IPS-18a (cell line): ENCODE measurements around the gene MREG.
"Not testable (repeated sequence)": the region's sequence is repeated elsewhere in the genome, so short reads cannot be mapped to it uniquely, and the experiment has no call there.

Experiments used
- H3K27ac ChIP-seq: one replicate; pipeline ENCODE4 v1.5.1; 2013; ENCODE audit warnings: low read length
- H3K27me3 ChIP-seq: one replicate; pipeline ENCODE4 v1.6.1; 2013; ENCODE audit warnings: mild to moderate bottlenecking, low read length; ENCODE audit not compliant: control insufficient read depth, insufficient read depth
- H3K36me3 ChIP-seq: one replicate; pipeline ENCODE4 v1.6.1; 2013; ENCODE audit warnings: low read depth, low read length; ENCODE audit not compliant: control insufficient read depth
- H3K4me1 ChIP-seq: one replicate; pipeline ENCODE4 v1.6.1; 2013; ENCODE audit warnings: low read depth, low read length; ENCODE audit not compliant: control insufficient read depth
- H3K4me3 ChIP-seq: one replicate; pipeline ENCODE4 v1.5.1; 2013; ENCODE audit warnings: low read length
- H3K9ac ChIP-seq: one replicate; pipeline ENCODE4 v1.6.1; 2013; ENCODE audit warnings: mild to moderate bottlenecking, low read length, moderate library complexity
- H3K9me3 ChIP-seq: one replicate; pipeline ENCODE4 v1.6.1; 2013; ENCODE audit warnings: low read depth, low read length; ENCODE audit not compliant: control insufficient read depth

MREG gene

DNA sequence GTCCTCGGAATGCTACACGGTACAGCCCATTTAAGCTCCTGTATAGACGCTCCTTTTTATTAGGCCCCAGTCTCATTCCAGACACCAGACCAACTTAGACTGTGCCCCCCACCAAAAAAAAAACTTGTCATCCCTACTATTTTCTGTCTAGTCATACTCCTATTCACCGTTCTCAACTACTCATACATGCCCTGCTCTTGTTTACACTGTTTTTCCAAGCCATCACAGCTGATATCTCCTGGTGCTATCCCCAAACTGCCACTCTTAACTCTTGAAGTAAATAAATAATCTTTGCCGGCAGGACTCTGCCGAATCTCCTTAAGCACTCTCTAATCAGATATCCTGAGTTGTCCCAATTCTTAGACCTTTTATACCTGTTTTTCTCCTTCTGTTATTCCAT, 86.4 kb downstream of the MREG start:
- H3K9ac ChIP-seq, H3K4me1 ChIP-seq, H3K9me3 ChIP-seq, H3K27ac ChIP-seq, H3K4me3 ChIP-seq, H3K27me3 ChIP-seq, H3K36me3 ChIP-seq: not testable (repeated sequence)

DNA sequence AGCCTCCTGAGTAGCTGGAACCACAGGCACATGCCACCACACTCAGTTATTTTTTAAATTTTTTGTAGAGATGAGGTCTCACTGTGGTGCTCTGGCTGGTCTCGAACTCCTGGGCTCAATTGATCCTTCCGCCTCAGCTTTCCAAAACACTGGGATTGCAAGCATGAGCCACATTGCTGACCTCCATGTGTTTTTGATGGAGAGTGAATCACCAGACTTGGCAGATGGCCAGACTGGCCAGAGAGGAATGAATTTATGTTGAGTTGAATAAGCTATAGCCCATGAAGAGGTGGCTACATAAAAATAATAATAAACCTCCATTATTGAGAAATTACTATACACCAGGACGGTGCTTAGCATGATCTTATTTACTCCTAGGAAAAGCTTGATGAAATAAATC, 91.5 kb downstream of the MREG start:
- H3K27me3 ChIP-seq: no peaks in the 10 kb centered on the region
- H3K9ac ChIP-seq: no peak overlapping the region
- no peak overlapping the region for H3K4me3 ChIP-seq
- H3K27ac ChIP-seq: no peak overlapping the region
- H3K36me3 ChIP-seq: no peaks in the 10 kb centered on the region
- H3K9me3 ChIP-seq: no peaks in the 10 kb centered on the region
- H3K4me1 ChIP-seq: peaks cover 6% of the 10 kb centered on the region

DNA sequence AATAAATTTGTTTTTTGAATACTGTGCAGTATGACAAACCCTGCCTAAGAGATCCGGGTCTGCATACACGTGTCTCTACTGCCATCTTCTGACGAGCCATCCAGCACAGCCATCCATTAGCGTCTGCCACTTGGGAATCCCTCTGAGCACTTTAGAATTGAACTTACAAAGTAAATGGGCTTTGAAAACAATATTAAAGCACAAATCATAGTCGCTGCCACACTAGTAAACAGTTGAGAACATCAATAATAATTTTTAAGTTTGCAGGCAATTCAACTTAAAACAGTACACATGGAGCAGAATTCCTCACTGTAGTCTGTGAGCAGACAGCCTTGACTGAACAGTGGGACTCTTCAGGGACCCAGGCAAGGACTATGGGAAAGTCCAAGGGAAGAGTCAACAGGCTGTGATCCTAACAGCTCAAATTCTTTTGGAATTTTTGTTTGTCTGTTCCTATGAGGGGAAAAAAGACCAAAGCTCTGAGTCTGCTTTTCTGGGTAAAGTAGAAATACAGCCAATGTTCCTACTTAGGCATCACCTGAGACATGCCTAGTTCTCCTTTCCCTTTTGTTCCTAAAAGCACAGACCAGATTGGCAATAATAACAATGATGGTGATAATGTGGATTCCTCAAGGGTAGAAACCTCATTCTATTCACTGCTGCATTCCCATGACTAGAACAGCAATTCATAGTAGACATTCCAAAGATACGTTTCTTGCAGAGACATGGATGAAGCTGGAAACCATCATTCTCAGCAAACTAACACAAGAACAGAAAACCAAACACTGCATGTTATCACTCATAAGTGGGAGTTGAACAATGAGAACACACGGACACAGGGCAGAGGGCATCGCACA, 92.9 kb downstream of the MREG start:
- H3K36me3 ChIP-seq: no peaks in the 10 kb centered on the region
- H3K9ac ChIP-seq: no peak overlapping the region
- peaks cover 6% of the 10 kb centered on the region for H3K4me1 ChIP-seq
- no peak overlapping the region for H3K27ac ChIP-seq
- no peak overlapping the region for H3K4me3 ChIP-seq
- no peaks in the 10 kb centered on the region for H3K27me3 ChIP-seq
- no peaks in the 10 kb centered on the region for H3K9me3 ChIP-seq

DNA sequence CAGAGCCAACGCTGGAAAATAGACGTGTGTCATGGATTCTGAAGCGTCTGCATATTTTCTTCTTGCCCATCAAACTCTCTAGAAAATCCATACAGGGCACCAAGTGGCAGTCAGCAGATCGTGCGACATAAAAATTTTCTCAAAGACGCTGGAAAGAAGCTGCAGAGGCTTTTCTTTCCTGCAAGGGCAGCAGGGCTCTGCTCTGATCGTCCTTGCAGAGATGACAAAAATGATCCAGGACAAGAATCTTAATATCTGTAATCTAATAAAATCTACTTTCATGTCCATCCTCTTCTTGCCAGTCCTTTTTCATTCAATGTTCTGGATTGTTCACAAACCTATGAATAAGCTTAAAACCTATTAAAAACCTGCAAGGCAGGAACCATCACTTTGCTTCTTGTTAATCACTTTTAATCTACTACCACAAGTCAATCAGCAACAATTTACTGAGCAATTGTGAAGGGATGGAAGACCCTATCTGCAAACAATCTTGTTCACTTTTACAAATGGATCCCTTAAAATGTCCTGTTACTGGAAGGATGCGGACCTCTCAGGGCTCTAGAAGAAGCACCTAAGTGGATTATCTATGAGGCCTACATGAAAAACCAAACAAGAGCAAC, 93.6 kb downstream of the MREG start:
- H3K4me1 ChIP-seq: peaks cover 6% of the 10 kb centered on the region
- no peak overlapping the region for H3K27ac ChIP-seq
- no peaks in the 10 kb centered on the region for H3K27me3 ChIP-seq
- H3K9me3 ChIP-seq: no peaks in the 10 kb centered on the region
- H3K4me3 ChIP-seq: no peak overlapping the region
- H3K9ac ChIP-seq: no peak overlapping the region
- no peaks in the 10 kb centered on the region for H3K36me3 ChIP-seq

DNA sequence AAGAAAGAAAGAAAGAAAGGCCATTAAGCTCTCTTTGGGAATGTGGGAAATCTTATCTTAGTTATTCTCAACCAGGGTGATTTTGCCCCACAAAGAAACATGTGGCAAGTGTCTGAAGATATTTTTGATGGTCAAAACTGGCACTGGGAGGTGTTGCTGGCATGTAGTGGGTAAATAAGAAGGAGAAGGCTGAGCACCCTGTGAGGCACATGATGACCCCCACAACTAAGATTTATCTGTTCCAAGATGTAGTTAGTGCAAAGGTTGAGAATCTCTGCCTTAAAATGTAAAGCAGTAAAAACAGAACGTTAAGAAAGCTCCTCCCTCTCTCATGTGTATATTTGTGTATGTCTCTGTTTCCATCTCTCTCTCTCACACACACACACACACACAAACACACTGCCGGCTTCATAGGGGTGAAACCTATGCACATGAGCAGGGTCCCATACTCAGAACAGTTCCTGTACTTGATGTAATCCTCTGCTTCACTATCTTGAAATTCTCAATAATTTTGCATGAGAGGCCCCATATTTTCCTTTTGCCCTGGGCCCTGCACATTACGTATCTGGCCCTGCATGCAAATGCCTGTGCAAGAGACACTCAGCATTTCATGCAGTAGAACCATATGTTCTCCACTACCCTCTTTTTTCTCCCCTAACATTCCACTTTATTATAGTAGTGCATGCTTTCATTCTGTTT, 94.3 kb downstream of the MREG start:
- Histone ChIP-seq H3K4me3 (no peak overlapping the region), H3K36me3 (no peaks in the 10 kb centered on the region), H3K9ac (no peak overlapping the region), H3K27me3 (no peaks in the 10 kb centered on the region), H3K27ac (no peak overlapping the region), H3K4me1 (peaks cover 6% of the 10 kb centered on the region), H3K9me3 (no peaks in the 10 kb centered on the region)

DNA sequence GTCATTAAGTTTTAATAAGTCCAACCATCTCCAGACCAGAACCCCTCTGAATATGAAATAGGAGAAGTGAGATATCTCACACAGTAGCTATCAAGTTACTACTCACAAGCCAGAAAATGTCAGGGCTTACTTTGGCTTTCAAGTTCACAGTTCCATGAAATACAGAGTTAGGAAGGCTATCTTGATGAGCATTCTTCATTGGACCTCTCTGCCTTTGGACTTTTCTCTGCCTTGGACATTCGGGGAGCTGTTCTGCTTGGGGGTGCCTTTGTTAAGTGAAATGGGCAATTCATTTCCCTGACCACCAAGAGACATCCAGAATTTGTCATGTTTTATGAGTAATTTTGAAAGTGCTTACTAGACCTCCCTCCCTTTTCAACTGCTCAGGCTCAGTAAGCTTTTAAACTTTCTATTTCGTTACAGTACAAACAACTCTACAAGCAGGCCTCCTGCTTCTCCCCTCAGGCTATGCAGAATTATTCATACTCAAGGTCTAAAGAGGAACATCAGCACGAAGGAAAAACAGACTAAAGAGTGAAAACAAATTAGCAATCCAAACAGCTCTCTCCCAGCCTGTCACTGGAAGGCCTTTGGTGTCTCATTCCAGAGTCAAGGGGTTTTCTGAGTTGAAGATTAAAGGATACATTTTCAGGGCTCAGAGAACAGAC, 95.3 kb downstream of the MREG start:
- no peak overlapping the region for H3K9ac ChIP-seq

DNA sequence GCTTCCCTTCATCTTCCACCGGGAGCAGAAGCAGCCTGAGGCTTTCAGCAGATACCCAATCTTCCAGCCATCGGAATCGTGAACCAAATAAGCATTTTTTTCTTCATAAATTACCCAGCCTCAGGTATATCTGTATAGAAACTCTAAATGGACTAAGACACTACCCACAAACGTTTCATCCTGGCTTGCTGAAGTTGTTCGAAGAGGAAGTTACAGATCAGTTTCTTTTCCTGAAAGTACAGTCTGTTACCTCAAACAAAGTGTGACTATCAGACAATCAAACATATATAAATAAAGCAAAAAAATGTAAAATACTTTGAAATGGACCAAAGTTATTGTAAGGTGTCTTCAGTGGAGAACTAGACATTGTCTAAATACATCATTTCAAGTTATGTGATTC, 97.9 kb downstream of the MREG start:
- H3K4me1 ChIP-seq: peaks cover 6% of the 10 kb centered on the region
- H3K4me3 ChIP-seq: no peak overlapping the region
- H3K9ac ChIP-seq: no peak overlapping the region
- H3K36me3 ChIP-seq: no peaks in the 10 kb centered on the region
- no peaks in the 10 kb centered on the region for H3K9me3 ChIP-seq
- no peaks in the 10 kb centered on the region for H3K27me3 ChIP-seq
- H3K27ac ChIP-seq: no peak overlapping the region

More for the DNA sequence above, 95.3 kb downstream of the MREG start:
- Histone ChIP-seq H3K36me3 (no peaks in the 10 kb centered on the region), H3K27ac (no peak overlapping the region), H3K9me3 (no peaks in the 10 kb centered on the region), H3K27me3 (no peaks in the 10 kb centered on the region), H3K4me1 (peaks cover 6% of the 10 kb centered on the region), H3K4me3 (no peak overlapping the region)

DNA sequence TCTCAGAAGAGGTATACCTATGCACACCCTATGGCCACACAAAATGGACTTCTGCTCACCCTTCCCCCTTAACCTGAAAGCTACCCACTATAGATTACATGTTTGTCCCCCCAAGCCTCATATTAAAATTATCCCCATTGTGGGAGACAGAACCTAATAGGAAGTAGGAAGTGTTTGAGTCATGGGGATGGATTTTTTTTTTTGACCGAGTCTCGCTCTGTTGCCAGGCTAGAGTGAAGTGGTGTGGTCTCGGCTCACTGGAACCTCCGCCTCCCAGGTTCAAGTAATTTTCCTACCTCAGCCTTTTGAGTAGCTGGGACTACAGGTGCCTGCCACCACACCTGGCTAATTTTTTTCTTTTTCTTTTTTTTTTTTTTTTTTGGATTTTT, 98.6 kb downstream of the MREG start:
- H3K9me3 ChIP-seq: no peaks in the 10 kb centered on the region
- H3K9ac ChIP-seq: no peak overlapping the region
- no peaks in the 10 kb centered on the region for H3K27me3 ChIP-seq
- H3K4me1 ChIP-seq: peaks cover 6% of the 10 kb centered on the region
- no peaks in the 10 kb centered on the region for H3K36me3 ChIP-seq
- H3K27ac ChIP-seq: no peak overlapping the region
- no peak overlapping the region for H3K4me3 ChIP-seq

DNA sequence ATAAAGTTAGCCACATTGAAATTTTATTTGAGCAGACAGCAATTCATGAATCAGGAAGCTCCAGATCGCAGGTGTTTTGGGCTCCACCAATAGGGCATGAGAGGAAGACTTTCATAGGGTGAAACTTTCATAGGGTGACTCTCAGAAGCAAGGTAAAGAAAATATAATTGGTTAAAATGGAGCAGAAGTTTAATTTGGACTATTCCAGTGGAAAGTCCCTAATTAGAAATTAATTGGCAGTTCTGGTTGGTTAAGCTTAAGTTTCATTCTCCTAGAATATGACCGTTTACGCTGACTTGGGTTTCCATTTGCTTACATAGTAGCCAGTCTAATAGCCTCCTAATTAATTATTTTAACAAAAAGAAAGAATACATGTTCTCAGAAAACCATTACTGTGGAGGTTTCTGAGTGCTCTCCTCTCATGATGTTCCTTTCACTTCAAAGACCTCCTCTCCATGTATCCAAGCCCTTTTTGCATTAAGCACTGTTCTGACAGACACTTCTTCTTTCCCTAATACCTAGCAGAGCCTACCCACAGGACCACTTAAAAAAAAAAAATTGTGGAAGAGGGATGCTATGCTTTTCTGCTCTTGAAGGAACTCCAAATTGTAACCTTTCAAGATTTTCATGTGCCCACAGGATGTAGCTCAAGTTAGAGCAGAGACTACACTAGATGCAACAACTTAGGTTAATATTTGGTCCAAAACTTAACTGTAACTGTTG, 99.1 kb downstream of the MREG start:
- Histone ChIP-seq H3K27ac (no peak overlapping the region), H3K4me3 (no peak overlapping the region), H3K36me3 (no peaks in the 10 kb centered on the region), H3K9me3 (no peaks in the 10 kb centered on the region), H3K27me3 (no peaks in the 10 kb centered on the region), H3K4me1 (peaks cover 6% of the 10 kb centered on the region), H3K9ac (no peak overlapping the region)

DNA sequence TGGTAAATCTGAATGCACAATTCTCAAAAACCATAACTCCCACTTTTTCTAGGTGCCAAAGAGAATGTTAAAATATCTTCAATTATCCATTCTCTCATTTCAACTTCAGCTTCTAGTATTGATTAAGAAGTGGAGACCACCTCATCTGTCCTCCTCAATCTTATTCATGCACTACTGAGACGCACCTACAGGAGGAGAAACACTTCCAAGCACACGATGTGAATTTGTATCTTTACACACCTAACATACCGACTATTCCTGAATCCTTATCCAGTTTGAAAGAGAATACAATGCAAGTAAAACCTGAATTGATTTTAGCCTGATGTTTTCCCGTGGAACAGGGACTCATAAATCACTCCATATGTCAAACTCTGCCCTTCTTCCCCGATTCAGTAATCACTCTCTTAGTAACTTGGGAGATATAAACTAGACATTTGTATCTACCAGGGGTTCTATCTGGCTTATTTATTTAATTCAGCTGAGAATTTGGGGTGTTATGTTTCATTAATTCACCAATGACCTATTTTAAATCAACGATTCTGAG, 101.0 kb downstream of the MREG start:
- Histone ChIP-seq H3K9ac (no peak overlapping the region), H3K4me3 (no peak overlapping the region), H3K36me3 (no peaks in the 10 kb centered on the region), H3K27ac (no peak overlapping the region), H3K27me3 (no peaks in the 10 kb centered on the region), H3K9me3 (no peaks in the 10 kb centered on the region), H3K4me1 (no peaks in the 10 kb centered on the region)
